NCI-H1417 treated with DMSO at 0.1 percent for 48 hours (cell line): ENCODE data around the gene IL15RA.
"Not testable (repeated sequence)": the region's sequence is repeated elsewhere in the genome, so short reads cannot be mapped to it uniquely, and the experiment has no call there.

Source experiments
- DNase-seq: peaks from one replicate; lab custom pipeline; 2025; lab: John Stamatoyannopoulos, UW

The IL15RA gene

DNA sequence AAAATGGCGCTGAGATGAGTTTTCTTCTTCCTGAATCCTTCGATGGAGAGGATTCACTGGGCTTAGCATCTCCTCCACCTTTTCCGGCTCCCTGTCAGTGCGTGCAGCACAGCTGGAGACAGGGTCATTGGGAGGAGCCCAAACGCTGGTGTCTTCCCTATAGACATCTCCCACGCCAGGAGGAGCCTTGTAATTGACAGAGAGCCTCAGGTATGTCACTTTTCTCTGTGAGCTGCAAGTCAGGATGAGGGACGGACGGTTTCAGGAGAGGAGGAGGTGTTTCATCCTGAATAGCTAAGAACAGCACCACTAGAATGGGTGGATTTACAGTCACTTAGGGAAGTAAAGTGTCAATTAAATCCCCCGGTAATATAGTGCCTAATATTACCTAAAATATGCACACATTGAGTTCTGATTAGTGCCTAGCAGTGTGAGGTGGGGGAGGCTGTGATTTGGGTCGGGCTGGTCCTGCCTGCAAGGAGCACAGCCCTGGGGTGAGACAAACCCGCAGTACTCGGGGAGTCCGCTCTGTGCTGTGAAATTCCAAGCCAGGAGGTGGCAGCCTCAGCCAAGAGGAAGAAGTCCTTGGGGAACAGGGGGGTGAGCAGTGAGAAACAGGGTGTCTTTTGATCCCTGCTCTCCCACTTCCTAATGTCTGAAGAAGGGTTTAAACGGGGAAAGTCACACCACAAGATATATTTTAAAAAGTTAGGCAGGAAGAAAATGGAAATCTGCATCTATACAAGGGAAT, 28.2 kb downstream of the IL15RA start:
- DNase-seq = no peak

DNA sequence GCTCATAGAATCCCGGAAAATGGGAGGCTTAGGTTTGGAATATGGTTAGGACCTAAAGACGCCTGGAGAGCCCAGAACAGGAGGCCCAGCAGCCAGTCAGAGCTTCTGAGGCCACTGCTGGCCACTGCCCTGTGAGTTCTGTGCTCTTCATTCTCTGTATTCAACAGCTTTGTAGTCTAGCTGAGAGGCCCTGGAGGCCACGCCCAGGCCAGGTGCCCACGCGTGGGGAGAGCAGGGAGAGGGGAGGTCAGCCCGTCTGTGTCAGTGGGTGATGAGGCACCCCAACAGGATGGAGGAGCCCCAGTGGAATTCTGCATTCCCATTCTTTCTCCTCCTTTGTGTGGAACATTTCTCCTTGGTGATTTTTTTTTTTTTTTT, 29.1 kb downstream of the IL15RA start:
- DNase-seq = no peak

DNA sequence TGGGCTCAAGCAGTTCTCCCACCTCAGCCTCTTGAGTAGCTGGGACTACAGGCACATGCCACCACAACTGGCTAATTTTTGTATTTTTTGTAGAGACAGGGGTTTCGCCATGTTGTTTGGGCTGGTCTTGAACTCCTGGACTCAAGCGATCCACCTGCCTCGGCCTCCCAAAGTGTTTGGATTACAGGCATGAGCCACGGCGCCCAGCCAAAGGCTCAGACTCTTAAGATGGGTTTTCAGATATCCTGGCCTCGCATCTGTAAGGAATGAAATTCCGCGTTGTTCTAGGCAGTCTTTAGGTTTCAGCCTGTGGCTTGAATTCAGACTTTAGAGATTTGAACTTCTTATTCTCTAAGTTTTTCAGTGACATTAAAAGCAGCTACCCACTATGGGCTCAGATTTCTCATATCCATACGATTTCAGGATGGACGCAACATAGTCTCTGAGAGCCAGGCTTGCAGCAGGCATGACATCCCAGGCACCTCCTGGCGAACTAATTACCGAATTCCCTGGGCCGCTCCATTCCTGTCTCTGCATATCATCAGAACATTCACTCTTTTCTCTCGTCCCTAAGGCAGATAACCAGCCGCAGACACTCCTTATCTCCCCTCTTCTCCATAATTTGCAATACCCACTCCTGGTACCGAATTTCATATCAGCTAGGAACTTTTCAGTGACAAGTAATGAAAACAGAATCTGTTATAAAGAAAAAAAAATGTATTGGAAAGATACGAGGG, 29.7 kb downstream of the IL15RA start:
- DNase-seq = no peak

DNA sequence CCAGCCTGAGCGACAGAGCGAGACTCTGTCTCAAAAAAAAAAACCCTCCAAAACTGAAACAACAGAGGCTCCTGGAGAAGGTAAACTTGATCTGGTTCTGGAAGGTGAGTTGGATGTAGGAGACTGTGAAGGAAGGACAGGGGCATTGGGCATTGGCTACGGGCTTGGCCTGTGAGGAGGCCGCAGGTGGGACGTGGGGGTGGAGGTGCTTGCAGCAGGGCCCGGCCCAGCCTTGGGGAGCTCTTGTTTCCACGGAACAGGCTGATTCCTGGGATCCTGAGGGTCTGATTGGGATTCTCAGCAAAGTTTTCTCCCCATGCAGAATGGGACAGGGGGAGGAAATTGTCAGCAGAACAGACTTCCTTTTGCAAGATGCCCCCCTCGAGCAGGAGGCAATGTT, 30.6 kb downstream of the IL15RA start:
- no peak for DNase-seq

DNA sequence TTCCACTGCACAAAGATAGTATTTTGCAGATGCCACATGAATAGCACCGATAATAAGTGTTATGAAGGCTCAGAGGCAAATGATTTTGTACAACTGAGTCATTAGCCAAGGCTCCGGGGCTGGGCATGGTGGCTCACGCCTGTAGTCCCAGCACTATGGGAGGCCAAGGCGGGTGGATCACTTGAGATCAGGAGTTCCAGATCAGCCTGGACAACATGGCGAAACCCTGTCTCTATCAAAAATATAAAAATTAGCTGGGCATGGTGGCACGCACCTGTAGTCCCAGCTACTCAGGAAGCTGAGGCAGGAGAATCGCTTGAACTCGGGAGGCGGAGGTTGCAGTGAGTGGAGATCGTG, 30.9 kb downstream of the IL15RA start:
- not testable (repeated sequence) for DNase-seq

DNA sequence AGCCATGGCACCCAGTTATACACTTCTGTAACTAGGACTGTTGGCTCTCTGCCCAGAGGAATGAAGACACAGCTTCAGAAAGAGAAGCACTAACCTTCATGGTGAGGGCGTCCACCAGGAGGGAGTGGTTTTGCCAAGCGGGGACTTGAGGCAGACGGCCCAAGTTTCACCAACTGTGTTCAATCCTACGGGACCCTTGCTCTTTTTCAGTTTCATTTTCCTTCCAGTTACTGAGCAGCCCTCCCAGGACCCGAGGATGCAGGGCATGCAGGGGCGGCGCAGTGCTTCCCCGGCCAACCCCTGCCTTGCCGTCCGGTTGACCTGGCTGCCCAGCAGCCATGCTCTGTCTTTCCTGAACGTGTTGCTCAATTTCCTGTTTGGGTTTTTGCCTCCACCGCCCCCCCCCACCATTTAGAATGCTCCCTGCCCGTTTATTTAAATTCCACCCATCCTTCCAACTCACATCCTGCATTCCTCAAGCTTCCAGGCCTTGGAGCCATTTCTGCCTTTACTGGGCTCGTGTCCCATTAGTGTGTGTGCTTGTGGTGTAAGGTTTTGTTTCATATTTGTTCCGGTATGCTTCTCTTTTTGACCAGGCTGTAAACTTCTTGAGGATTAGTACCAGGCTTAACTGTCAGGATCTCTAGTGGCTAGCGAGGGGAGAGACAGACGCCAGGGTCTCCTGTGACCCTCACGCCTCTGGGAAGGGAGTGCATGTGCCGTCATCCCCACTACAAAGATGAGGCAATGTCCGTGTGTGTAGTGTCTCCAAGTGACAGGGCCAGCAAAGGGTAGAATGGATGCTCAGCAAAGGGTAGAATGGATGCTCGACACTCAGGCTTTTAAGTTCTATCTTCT, 31.6 kb downstream of the IL15RA start:
- no peak for DNase-seq

DNA sequence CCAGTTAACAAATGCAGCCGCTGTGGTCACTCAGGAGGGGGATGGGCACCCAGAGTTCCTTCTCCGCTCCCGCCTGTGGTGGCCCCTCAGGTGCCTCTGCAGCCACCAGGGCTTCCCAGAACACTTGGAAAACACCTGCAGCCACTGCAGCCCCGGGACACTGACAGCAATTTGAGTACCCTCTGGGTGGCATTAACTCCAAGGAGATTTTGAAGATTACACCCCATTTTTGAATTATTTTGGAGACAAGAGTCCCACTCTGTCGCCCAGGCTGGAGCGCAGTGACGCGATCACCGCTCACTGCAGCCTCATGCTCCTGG, 32.2 kb downstream of the IL15RA start:
- DNase-seq = no peak

DNA sequence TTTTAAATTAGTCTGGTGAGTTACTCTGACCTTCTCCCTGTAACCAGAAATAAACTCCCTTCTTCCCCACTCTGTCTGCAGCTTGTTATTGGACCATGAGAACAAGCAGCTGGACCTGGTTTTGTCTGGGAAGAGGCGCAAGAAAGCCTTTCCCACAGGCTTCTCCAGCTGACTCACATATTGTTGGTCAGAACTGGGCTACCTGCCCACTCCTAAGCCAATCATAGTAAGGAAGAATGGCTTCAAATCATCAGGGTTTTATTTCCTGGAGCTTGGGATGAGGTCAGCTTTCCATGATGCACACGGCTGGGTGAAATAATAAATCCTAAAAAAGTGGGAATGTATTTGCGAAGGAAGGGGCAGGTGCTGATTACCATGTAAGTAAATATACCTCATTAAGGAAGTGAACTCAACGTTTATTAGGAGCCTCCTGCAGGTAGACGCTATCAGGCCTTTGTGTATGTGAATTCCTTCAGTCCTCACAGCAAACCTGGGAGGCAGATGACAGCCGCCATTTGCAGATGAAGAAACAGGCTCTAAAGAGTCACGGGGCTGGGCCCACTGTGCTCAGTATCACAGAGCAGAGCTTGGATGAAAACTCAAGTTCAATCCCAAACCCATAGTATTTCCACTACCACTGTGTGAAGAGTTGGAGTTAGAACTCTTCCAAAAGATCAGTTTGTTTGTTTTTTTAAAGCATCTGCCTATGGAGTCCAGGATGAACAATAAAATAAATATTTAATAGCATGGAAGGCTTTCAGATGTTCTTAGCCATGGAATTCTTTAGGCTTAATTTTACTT, 32.8 kb downstream of the IL15RA start:
- DNase-seq = no peak

DNA sequence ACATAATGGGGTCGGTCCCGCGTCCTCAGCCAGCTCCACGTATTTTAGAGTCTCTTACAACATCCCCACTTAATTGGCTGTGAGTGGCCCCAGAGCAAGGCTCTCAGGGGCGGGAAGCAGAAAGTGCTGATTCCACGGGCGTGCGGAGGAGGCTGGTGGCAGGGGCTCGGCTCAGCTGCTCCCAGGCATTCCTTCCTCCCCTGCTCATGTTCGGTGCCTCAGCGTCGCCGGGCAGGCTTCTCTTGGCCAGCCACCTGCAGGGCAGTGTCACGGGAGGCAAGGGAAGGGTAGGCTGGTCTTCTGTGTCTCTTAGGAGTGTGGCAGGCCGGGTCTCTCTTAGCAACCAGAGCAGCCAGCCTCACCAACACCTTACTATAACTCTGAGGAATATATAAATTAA, 33.8 kb downstream of the IL15RA start:
- no peak for DNase-seq

DNA sequence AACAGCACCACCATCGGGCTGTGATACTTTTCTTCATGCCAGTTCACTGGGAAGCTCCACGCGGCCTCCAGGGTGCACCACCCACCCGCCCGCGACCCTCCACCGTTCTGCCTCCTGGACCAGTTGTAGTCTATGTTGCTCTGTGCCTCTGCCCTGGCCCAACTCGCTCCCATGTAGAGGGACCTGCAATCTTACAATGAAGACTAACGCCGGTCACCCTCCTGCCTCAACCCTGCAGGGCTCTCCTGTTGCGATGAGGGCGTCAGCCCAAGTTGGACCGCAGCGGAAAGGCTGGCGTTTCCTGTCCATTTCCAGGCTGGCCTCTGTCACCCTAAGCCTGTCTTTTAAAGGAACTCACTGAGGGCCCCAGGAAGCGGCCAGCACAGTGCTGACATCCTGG, 34.9 kb downstream of the IL15RA start:
- DNase-seq = no peak

DNA sequence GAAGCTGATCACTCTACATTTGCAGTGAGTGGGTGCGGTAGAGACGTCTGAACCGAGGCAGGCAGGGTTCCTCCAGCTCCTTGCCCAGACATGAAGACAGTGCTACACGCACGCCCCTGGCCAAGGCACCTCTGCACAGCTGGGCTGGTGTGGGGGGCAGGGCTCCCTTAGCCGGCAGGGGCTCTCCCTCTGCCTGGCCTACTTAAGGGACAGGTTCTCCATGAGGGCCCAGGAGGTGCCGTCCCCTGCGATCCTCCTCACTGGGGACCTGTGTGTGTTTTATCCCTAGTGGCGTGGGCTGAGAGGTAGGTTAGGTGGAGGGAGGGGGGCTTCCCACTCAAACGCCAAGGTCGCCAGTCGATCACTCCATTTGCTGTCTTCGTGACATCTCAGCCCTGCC, 35.3 kb downstream of the IL15RA start:
- no peak for DNase-seq

DNA sequence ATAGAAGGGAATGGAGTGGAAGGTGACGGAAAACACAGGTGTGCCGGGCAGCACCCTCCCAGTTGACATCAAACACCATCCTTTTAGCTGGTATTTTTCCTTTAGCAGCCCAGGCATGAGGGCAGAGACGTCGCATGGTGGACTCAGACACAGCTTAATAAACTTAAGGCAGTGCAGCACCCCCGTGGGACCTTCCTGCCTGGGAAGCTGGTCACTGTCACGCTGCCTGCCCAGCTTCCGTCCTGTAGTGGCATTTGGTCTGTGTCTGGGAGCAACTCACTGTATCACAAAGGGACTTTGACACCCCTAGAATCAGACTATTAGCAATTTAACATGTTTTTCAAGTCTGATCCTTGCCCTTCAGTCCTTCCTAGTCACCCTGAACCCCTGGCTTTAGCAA, 35.8 kb downstream of the IL15RA start:
- no peak for DNase-seq

DNA sequence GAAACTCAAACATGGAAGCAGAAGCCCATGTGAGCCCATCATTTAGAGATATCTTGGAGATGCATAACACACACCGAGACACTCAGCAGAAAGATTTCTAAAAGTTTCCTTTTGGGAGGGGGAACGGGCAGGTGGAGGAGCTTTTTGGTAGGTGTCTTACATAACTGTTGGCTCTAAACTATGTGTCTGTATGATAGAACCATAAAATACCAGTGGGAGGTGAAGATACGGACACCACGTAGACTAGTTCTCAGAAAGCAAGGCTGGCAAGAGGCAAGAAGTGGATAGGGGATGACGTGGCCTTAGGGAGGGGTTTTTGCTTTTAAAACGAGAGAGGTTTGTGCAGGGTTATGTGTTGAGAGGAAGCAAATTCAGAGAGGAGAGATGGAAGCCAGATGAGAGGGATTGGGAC, 36.5 kb downstream of the IL15RA start:
- no peak for DNase-seq

DNA sequence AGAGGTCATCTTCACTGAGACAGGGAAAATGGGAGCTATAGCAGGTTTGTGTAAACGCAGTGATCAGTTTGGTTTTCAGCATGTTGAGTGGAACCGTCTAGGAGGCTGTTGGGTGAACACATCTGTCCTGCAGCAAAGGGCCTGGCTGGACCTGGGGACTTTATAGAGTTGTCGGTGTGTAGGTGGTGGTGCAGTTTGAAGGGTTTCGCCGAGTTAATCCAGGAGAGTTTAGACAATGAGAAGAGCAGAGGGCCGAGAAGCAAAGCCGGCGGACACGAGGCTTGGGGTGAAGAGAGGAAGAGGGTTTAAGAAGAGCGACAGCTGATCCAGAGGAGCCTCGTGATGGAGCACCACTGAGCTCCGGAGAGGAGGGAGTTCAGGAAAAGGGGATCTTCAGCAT, 39.1 kb downstream of the IL15RA start:
- no peak for DNase-seq

DNA sequence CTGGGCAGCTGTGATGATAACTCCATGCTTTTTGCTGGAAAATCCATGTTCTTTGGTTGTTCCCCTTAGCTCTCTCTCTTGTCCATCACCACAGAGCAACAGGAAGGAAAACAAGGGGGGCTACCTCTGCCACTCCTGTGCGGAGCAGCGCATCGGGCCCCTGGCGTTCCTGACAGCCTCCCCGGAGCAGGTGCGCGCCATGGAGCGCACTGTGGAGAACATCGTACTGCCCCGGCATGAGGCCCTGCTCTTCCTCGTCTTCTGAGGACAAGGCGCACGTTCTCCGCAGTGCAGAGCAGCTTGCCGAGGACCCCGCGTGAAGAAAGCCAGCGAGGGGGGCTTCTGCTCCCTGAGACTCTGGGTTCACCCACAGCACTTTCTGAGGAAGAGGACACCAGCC, 40.3 kb downstream of the IL15RA start:
- no peak for DNase-seq

DNA sequence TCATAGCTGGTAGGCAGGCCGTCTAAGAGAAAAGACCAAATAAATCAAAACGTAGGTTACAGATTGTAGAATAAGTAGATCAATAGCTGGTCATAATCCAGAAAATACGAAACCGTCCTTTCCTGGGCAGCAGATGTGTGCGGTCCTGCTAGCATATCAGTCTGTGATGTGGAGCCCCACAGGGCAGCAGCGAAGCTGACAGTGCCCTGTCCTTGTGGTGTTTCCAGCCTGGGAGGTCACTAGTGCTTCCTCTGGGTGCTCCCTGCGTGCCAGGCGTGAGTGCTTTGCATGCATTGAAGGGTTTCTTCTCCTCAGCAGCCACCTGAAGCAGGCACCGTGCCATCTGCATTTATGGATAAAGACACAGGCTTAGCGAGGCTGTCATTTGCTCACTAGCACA, 41.7 kb downstream of the IL15RA start:
- DNase-seq = no peak

DNA sequence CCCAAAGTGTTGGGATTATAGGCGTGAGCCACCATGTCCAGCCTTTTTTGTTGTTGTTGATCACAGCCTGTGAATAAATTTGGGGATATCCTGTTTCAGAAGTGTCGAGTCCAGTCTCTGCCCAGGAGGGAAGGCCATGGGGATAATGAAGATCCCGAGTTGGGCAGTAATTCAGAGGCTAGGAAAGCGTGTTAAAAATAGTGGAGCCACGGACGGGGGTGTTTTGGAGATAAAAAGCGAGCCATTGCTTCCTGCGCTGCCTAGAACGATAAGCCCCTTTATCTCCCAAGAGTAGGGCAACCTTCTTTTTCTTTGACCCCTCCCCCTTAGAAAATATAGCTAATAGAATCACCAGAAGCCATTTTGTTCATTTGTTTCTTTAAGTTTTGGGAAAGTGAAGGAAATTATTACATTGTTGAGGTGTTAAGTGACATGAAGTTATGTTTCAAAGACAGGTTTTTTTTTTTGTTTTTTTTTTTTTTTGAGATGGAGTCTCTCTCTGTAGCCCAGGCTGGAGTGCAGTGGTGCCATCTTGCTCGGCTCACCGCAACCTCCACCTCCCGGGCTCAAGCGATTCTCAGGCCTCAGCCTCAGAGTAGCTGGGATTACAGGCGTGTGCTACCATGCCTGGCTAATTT, 43.3 kb downstream of the IL15RA start:
- no peak for DNase-seq

DNA sequence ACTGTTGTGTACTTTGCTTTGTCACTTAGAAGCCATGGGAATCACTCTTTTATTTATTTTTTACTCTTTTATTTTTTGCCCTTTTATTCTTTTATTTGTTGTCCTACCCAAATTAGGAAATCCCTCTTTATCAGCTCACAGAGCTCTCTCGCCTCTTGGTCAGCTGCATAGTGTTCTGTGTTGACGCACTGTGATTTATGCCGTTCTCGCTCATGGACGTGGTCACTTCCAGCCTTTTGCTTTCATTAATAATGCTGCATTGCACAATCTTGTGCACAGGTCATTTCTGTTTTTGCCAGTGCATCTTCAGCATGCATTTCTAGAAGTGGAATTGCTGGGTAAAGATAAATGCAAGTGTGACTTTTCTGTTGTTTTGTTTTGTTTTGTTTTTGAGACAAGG, 45.0 kb downstream of the IL15RA start:
- no peak for DNase-seq

DNA sequence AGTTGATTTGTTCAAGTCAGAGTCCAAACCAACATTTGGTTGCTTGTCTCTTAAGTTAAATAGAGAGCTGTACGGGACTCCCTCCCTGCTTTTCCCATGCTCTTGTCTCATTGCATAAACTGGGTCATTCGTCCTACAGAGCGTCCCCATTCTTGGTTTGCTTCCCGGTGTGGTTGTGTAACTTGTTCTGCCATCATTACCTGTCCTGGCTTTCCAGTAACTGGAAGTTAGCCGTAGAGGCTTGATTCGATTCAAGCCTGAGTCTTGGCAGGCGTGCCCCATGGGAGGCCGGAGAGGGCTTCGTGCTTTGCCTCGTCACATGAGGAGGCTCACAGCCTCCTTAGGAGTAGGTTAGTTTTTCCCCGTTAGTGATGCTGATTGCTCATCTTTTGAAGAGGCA, 47.1 kb downstream of the IL15RA start:
- no peak for DNase-seq

DNA sequence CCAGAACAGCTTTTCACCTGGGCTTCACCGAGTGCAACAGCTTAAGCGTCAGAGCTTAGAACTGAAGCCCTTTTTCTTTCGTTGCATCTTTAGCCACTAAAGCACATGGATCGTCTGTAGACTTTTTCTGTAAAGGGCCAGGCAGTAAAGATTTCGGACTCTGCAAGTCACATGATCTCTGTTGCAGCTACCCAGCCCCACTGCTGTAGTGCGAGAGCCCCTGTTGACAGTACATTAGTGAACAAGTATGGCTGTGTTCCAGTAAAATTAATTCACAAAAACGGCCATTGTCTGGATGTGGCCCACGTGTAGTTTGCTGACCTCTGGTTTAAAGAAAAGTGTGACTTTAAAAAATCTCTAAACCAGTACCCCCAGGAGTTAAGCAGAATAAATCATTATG, 47.9 kb downstream of the IL15RA start:
- no peak for DNase-seq

DNA sequence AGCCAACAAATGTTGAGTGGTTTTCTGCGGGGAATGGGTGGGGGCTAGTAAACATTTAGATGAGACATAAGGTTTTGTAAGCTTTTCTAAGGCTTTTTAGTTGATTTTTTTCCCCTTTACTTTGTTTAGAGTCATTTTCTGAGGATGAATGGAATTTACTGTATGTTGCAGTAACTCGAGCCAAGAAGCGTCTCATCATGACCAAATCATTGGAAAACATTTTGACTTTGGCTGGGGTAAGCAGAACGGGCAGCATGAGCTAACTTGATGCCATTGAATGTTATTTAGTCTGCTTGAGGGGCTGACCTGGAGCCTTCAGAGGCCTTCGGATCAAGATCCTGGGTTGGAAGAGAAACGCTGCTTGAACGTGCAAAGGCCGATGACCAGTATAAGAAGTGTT, 50.0 kb downstream of the IL15RA start:
- DNase-seq = no peak

DNA sequence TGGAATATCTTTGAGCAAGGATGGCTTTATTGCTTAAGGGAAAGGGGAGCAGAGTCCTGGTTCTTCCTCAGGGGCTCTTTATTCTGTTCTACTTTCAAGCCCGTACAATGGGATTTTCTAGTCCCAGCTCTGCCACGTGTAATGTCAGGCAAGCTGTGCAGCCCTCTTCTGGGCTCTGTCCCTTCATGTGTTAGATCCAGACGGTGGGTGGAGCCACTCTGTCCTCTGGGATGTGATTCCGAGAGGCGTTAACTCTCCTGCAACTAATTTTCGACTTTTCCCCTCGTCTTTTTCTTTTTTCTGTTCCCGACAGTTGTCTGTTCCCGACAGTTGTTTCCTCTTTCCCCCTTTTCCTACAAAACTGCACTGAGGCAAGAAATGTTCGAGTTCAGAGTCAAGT, 52.5 kb downstream of the IL15RA start:
- DNase-seq = no peak
